ENCODE results near the gene KIAA1671. TPM values are rescaled to one million over a fixed set of nuclear protein-coding genes. Genes with fewer than 3 reads are reported as not detected.

KIAA1671 gene
- total and polyA plus RNA-seq, 2 of the 13 experiments (the other 11 are each of a cell fraction or from before 2014, with no cell fraction given) = 13.5 to 13.6 TPM

DNA sequence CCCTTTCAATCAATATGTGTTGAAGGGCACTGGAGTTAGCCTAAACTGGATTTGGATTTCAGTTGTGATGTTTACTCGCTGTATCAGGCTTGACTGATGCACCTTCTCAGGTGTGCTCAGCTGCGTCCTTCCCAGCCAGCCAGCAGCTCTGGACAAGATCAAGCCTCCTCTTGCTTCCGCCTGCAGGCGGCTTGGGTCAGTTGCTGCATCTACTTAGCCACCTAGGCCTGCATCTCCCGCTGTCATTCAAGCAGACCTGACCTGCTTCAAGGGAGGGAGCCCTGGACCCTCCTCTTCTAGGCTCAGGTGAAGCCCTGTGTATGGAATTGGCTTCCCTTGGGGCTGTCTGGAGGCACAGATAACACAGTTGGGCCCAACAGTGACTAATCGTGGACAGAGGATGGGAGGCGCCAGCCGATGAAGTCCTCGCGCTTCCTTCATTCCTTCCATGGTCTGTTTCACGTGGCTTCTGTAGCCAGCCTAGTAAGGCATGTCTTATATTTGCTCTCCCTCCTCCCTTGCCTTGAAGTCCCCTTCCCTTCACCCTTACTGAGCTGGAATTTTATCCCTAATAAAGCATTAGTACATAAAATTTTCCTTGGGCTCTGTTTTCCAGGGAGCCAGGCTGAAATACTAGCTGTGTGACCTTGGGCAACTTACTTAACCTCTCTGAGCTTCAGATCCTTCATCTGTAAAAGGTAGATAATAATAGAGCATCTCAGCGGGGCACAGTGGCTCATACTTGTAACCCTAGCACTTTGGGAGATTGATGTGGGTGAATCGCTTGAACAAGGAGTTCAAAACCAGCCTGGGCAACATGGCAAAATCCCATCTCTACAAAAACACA is 3.9 kb upstream of the KIAA1671 start:
- Histone ChIP-seq H3K4me3 (replicated peaks in 1 of 3; ENCODE audit: insufficient read depth in 1 of 3, low read depth in 2 of 3, low read length in 3 of 3) (no peak overlapping the region), H4K20me1 (ENCODE audit: insufficient read depth, low read length) (no peaks in the 10 kb centered on the region), H3K79me2 (ENCODE audit: insufficient read depth, low read length) (peaks cover 2% of the 10 kb centered on the region), H3K36me3 (replicated peaks in 1 of 2; ENCODE audit: control insufficient read depth in 1 of 2, insufficient read depth in 2 of 2, low read length in 2 of 2) (no peaks in the 10 kb centered on the region), H3K27me3 (ENCODE audit: control insufficient read depth in 1 of 2, insufficient read depth in 2 of 2, low read length in 2 of 2) (no peaks in the 10 kb centered on the region), H3K9me3 (ENCODE audit: low read length) (no peaks in the 10 kb centered on the region), H2AFZ (ENCODE audit: low read length) (no peak overlapping the region), H3K27ac (ENCODE audit: extremely low read length, insufficient read depth, low read length) (no peak overlapping the region), H3K9ac (ENCODE audit: insufficient read depth, low read depth, low read length) (no peak overlapping the region), H3K4me1 (ENCODE audit: insufficient read depth, low read length) (peaks cover 35% of the 10 kb centered on the region), H3K4me2 (ENCODE audit: low read depth, low read length) (no peak overlapping the region)
- in situ Hi-C loops (cut with HindIII; ENCODE audit: extremely low pct_ligation_motif_present, low pct_unique_long_range_greater_than_20kb) = loop anchor here (10.0 to 25.0 kb wide), 2 partner anchors 106 to 239 kb away; partner anchors contain the start of gene CRYBB3
- BruUV-seq (replicated peaks) = no TSS peak
- intact Hi-C loops (cut with micrococcal nuclease; ENCODE audit: unreplicated experiment) = no loop called here
- 48% methylated on average over 11 of the region's 13 CpGs for WGBS (ENCODE audit: low lambda C conversion rate)
- DNase-seq (ENCODE audit: low spot score) (no peak), FAIRE-seq (no peak), ATAC-seq (no peak)
- CTCF ChIA-PET (ENCODE audit: low intra/inter-chr PET ratio, low total read pairs) = no interaction called here
- POLR2A ChIA-PET = no interaction called here
- TF ChIP-seq, protein P1, sequence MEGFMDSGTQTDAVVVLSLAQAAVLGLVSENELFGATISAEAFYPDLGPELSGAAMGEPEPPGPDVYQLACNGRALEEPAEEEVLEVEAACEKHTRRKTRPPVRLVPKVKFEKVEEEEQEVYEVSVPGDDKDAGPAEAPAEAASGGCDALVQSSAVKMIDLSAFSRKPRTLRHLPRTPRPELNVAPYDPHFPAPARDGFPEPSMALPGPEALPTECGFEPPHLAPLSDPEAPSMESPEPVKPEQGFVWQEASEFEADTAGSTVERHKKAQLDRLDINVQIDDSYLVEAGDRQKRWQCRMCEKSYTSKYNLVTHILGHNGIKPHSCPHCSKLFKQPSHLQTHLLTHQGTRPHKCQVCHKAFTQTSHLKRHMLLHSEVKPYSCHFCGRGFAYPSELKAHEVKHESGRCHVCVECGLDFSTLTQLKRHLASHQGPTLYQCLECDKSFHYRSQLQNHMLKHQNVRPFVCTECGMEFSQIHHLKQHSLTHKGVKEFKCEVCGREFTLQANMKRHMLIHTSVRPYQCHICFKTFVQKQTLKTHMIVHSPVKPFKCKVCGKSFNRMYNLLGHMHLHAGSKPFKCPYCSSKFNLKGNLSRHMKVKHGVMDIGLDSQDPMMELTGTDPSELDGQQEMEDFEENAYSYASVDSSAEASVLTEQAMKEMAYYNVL (CRISPR knock-in tag; IDR thresholded peaks at IDR 0.05; ENCODE audit: borderline replicate concordance) = no peak
- TF ChIP-seq, protein P2, sequence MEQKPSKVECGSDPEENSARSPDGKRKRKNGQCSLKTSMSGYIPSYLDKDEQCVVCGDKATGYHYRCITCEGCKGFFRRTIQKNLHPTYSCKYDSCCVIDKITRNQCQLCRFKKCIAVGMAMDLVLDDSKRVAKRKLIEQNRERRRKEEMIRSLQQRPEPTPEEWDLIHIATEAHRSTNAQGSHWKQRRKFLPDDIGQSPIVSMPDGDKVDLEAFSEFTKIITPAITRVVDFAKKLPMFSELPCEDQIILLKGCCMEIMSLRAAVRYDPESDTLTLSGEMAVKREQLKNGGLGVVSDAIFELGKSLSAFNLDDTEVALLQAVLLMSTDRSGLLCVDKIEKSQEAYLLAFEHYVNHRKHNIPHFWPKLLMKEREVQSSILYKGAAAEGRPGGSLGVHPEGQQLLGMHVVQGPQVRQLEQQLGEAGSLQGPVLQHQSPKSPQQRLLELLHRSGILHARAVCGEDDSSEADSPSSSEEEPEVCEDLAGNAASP (CRISPR knock-in tag; IDR thresholded peaks at IDR 0.05; ENCODE audit: borderline replicate concordance) = no peak
- TF ChIP-seq, protein P3, sequence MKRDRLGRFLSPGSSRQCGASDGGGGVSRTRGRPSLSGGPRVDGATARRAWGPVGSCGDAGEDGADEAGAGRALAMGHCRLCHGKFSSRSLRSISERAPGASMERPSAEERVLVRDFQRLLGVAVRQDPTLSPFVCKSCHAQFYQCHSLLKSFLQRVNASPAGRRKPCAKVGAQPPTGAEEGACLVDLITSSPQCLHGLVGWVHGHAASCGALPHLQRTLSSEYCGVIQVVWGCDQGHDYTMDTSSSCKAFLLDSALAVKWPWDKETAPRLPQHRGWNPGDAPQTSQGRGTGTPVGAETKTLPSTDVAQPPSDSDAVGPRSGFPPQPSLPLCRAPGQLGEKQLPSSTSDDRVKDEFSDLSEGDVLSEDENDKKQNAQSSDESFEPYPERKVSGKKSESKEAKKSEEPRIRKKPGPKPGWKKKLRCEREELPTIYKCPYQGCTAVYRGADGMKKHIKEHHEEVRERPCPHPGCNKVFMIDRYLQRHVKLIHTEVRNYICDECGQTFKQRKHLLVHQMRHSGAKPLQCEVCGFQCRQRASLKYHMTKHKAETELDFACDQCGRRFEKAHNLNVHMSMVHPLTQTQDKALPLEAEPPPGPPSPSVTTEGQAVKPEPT (CRISPR knock-in tag; IDR thresholded peaks at IDR 0.05; ENCODE audit: low read depth) = no peak
- TF ChIP-seq NCOR1 (IDR thresholded peaks at IDR 0.05; ENCODE audit: borderline replicate concordance, low read length) = no peak
- TF ChIP-seq RARG (CRISPR knock-in tag; IDR thresholded peaks at IDR 0.05; ENCODE audit: low read depth) = no peak
- TF ChIP-seq ZNF468 (CRISPR knock-in tag; IDR thresholded peaks at IDR 0.05) = no peak
- TF ChIP-seq ZNF768 (CRISPR knock-in tag; IDR thresholded peaks at IDR 0.05) = peak; percentile 52; the same call in 1 of the 2 replicates
- no peak for TF ChIP-seq KLF13 (CRISPR knock-in tag; IDR thresholded peaks at IDR 0.05)
- TF ChIP-seq ZSCAN31 (CRISPR knock-in tag; IDR thresholded peaks at IDR 0.05; ENCODE audit: low read depth) = no peak
- no peak for TF ChIP-seq ZNF224 (CRISPR knock-in tag; IDR thresholded peaks at IDR 0.05)
- TF ChIP-seq ZNF558 (CRISPR knock-in tag; IDR thresholded peaks at IDR 0.05; ENCODE audit: borderline replicate concordance) = no peak
- TF ChIP-seq, protein P4, sequence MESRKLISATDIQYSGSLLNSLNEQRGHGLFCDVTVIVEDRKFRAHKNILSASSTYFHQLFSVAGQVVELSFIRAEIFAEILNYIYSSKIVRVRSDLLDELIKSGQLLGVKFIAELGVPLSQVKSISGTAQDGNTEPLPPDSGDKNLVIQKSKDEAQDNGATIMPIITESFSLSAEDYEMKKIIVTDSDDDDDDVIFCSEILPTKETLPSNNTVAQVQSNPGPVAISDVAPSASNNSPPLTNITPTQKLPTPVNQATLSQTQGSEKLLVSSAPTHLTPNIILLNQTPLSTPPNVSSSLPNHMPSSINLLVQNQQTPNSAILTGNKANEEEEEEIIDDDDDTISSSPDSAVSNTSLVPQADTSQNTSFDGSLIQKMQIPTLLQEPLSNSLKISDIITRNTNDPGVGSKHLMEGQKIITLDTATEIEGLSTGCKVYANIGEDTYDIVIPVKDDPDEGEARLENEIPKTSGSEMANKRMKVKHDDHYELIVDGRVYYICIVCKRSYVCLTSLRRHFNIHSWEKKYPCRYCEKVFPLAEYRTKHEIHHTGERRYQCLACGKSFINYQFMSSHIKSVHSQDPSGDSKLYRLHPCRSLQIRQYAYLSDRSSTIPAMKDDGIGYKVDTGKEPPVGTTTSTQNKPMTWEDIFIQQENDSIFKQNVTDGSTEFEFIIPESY (CRISPR knock-in tag; IDR thresholded peaks at IDR 0.05) = peak; percentile 50; the same call in 1 of the 2 replicates
- no peak for TF ChIP-seq PAF1 (CRISPR knock-in tag; IDR thresholded peaks at IDR 0.05)
- TF ChIP-seq MED1 (CRISPR knock-in tag; IDR thresholded peaks at IDR 0.05) = no peak
- TF ChIP-seq CAMTA2 (CRISPR knock-in tag; IDR thresholded peaks at IDR 0.05; ENCODE audit: borderline replicate concordance) = no peak
- no peak for TF ChIP-seq HOXA5 (CRISPR knock-in tag; IDR thresholded peaks at IDR 0.05)
